Left lobe of liver (tissue), 2 donors: ENCODE data around the gene TSHZ2. TPM values are rescaled to one million over a fixed set of nuclear protein-coding genes. Genes with fewer than 3 reads are reported as not detected.
"Not testable (repeated sequence)": the region's sequence is repeated elsewhere in the genome, so short reads cannot be mapped to it uniquely, and the experiment has no call there.

Experiments
- ATAC-seq: fragments of 200-7000 bp; cut with Tn5 transposase; one replicate; pipeline ENCODE4 v1.9.1; 2020; ENCODE audit warnings: mild to moderate bottlenecking, moderate library complexity
- DNase-seq: peaks from one replicate; pipeline ENCODE4 v3.0.0-alpha.2; 2020; ENCODE audit warnings: low spot score
- total RNA-seq: library from RNA; stranded (reverse); gene quantifications from one replicate; pipeline ENCODE4 v1.2.1, GENCODE V29; 2021
- donor health status: DM: no; HTN: no; CAD: no; lungs with moderate emphysema.
- donor health status: DM: no; HTN: yes; CAD: no.

TSHZ2 gene
- total RNA-seq, 1 donor from 2014 or later, result 19.0 TPM

DNA sequence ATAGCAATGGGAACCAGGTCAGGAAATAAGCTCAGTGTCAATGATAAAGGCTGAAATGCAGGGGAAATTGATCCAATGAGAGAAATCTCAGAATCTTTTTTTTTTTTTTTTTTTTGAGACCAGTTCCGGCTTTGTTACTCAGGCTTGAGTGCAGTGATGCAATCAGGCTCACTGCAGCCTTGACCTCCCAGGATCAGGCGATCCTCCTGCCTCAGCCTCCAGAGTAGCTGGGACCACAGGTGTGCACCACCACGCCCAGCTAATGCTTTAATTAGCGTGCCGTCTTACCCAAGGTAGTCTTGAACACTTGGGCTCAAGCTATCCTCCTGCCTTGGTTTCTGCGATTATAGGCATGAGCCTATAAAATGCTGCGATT, 325.0 kb downstream of the TSHZ2 start:
- DNase-seq (no peak), ATAC-seq (no peak)

DNA sequence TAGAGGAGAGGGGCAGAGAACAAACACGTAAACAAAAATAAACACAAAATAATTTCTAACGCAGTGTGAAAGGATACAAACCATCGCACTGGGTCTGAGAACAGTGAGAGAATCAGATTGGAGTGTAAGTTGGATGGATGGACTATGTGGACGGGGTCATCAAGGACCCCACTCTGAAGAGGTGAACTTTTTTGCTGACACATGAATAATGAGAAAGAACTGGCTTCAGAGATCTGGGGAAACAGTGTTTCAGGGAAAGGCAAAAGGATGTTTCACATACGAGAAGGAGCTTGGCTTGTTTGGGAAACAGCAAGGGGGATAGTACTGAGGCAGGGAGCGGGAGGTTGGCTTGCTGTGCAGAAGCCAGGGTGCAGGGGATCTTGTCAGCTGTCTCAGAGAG, 326.1 kb downstream of the TSHZ2 start:
- no peak for DNase-seq
- no peak for ATAC-seq

DNA sequence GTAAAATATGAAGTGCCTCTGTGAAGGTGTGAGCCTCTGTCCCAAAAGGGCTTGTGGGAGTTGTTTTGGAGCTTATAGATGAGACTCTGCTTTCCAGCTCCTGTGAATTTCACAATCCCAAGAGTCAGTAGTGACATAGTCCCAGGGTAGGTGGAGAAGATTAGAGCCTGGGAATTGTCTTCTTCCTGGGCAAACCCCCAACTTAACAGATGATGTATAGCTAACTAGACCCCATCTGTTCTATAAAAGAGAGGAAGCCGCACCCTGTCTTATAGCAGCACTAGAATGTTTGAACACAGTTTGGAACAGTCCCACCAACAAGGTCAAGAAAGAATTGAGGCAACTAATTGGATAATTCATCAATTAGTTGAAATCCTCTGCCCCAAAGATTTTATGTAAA, 326.8 kb downstream of the TSHZ2 start:
- ATAC-seq (no peak), DNase-seq (no peak)

DNA sequence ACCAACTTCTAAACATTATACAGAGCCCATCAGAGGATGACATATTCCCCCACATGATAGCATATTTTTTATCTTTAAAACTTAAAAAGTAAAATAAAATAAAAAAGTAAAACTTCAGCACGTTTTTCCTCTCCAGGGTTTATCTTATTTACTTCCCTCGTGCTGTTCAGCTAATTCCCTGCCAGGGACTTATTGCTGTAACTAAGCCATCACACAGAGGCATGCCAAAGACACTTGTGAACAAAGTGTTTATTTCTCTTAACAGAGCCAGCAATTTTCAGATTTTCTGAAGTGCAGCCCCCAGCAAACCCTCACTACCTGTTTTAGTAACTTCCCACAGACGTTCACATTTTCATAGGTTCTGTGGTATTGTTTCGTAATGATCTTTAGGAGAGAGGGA, 327.7 kb downstream of the TSHZ2 start:
- ATAC-seq, result no peak
- no peak for DNase-seq

DNA sequence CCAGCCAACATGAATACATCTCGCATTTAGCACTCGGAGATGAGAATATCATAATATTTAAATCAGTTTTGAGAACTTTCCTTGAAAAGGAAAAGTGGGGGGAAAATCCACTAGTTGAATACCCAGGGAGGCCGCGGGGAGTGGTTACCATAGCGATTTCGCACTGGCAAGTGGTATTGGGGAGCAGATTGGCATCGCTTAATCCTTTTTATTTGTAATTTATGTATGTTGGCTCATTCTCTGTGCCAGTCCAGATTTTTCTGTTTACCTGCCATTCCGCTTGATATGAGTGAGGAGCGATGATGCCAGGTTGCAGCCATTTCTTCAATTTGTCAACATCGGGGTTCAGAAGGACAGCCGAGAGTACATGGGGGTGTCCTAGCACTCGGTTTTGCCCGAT, 329.7 kb downstream of the TSHZ2 start:
- DNase-seq, result no peak
- ATAC-seq, result no peak

DNA sequence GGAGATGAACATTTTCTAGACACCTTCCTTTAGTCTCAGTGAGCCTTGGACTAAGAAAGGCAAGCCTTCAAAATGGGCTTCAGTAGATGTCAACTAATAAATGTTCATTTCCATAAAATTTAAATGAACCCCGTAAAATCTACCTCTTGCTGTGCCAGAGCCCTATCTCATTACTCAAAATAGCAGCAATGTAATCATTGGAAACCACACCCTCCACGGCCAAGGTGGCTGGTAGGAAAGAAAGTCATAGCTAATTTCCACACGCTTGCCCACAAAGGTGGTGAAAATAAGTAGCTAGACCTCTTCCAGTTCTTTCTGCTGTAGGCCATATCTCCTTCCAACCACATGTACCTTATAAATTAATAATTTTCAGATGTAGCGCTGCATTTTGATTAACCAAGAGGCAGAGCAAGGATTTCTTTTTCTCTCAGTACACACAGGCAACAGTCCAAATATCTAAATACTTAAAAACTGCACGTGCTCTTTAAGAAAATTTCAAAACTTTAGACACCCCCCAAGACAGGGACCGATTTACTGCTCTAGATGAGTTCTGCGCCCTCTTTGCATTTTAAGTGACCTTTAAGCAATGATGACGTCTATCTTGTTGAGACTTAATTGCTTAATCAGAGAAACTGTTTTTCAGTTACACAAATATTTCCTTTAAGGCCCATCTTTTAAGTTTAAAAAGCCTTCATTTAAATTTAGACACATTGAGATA, 330.7 kb downstream of the TSHZ2 start:
- DNase-seq, result no peak
- ATAC-seq, result no peak

DNA sequence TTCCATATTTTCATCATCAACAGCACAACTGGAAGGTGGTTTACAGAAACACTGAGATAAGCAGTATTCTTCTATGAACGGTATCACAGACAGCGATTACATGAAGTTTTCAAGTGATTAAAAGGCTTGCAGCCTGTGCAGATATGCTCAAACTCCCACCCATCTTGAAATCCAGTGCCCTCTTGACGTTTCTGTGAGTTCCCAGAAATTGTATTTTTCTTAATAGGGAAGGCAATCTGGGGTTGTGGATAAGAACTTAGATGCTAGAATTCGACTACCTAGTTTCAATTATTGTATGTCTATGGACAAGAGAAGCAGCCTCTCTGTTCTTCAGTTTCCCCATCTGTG, 331.2 kb downstream of the TSHZ2 start:
- ATAC-seq (no peak), DNase-seq (no peak)

DNA sequence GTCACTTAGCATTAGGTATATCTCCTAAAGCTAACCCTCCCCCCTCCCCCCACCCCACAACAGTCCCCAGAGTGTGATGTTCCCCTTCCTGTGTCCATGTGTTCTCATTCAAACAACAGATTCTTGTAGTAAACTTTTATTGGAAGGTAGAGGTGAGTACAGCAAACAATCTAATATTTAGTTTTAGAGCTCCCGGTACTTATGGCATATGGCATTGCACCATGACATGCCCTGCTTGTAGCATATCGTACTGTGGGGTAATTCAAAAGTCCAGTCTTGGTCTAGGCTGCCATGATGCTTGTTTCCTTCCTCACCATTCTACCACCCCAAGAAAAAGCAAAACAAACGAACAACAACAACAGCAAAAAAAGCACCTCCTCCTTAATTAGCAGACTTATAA, 332.0 kb downstream of the TSHZ2 start:
- DNase-seq (no peak), ATAC-seq (no peak)

DNA sequence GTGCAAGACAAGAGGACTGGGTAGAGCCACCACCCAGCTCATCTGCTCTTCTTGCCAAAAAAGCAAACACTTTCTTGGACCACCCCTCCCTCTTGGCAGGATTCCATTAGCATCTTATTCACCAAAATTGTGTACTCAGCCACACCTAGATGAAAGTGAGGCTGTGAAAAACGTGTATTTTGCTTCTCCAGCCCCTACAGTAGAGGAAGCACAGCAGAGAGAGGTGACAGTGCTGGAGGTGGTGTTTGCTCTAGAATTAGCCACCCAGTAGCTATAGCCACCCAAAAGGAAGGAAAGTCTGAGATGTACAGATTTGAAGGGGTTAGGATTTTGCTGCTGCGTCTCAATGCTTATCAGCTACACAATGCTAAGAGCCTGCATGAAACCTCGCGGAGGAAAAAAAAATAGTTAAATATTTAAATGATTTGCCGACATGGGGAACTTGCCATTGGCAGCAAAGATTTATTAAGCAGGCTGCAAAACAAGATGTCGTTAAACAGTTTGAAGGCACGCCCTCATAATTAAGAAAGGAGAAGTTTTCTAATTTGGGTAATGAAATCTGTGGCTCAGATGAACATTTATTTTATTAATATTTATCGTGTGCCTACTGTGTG, 334.1 kb downstream of the TSHZ2 start:
- ATAC-seq, result no peak
- no peak for DNase-seq

DNA sequence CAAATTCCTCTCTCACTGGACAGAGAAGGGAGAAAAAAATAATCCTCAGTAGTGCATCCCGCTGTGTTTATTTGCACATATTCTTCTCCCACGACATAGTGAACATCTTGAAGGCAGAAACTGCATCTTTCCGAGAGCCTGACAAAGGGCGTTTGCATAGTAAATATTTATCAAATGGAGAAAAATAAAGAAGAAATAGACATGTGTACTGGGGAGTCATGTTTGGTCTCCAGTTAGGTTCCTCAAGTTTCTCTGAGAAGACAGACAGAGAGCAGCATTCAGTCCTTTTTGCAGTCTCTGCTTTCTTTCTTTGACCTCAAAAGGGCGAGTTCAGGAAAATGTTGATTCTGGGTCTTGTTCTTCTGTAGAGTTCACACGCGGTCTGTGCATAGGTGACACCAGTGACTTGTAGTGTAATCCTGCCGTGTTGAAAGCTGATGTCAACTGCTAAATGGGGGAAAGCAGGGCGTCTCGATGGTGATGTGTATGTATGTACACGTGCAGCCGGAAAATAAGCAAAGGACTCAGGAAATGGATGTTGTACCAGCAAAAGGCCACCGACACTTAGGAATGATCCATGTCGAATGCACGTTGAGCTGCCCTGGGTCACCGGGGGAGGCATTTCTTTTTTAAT, 335.9 kb downstream of the TSHZ2 start:
- DNase-seq (no peak), ATAC-seq (no peak)

DNA sequence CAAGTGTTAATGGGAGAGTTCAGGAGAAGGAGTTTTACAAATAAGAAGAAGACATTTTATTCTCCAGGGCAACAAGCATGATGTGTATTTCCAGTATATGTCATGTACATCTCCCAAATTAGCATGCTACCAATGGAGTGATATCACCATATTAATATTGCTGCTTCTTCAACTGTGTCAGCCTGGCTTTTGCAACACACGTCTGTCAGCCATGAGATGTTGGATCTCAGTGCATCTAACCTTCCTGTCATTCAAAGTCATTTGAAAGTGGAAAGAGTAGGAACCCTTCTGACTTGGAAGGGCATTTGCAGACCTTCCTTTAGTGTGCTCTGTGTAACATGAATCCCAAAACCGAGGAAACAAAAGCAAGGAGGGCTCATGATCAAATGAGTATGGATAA, 337.4 kb downstream of the TSHZ2 start:
- DNase-seq (no peak), ATAC-seq (no peak)

DNA sequence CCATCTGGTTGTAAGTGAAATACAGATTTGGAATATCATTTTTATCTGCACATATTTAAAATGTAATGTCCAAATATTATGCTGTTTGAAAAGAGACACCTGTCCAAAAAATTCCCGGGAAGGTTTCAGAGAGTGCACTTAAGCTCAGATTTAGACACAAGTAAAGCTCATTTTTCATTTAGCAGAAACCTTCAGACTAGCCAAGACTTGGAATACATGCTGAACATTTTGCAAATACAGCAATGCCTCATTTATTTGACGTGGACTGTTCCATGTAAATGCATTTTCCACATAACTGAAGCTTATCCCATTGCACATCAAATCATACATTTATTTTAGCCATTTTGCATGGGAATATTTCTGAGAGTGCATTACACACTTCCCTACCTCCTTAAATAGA, 340.8 kb downstream of the TSHZ2 start:
- DNase-seq (no peak), ATAC-seq (no peak)

DNA sequence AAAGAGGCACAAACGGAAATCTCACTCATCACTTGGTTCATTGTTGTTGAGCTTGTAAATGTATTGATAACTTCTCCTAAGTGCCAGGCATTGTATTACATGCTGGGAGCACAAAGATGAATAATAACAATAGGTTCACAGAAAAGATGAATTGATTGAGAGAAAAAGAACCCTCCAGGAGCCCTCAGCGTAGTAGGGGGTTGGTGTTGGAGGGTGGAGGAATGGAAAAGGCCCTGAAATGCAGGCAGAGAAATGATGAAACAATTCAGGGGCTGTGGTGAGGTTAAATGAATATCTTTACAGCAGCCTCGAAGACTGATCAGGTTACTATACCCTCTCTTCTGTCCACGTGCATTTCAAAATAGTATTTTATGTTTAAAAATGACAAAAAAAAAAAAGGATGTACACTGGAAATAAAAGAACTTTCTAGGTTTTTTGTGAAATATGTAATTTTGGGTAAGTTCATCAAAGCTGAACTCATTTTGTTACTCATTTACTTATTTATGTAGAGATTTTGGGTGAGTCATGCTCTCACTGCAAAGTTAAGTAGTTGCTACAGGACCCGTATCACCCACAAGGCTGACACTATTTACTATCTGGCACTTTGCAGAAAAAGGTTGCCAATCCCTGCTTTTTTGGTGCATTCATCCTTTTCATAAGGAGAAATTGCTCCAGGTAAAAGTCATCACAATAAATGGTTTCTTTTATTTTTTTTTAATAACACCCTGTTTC, 344.2 kb downstream of the TSHZ2 start:
- ATAC-seq (no peak), DNase-seq (no peak)

DNA sequence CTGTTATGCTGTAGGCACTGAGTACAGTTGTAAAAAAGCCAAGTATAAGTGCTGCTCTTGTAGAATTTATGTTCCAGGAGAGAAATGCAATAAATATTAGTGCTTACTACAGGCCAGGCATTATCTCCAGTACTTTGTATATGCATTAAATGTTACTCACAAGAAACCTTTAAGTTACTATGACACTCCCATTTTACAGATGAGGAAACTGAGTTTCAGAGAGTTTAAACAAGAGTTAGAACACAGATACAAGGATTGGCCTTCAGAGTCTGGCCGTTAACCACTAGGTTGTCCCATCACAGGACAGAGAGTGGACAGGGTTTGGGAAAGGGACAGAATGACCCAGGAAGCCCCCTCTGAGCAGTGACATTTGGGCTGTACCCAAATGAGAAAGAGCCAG, 347.0 kb downstream of the TSHZ2 start:
- no peak for ATAC-seq

DNA sequence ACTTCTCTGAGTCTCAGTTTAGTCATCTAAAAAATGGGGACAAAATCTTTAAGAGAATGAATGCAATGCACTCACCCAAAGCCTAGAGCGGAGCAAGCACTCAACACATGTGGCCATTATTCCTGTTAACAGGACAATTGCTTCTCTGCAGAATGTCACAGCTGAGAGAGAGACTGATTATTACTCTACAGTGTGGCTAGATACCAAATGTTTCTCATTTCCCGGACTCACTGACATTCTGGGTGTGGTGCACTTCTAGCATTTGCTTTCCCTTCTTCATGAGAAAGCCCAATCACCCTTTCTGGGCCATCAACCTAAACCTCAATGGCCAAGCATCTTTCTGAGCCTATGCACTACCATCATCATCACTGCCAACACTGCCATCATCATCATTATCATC, 347.6 kb downstream of the TSHZ2 start:
- DNase-seq (no peak), ATAC-seq (no peak)

More for the DNA sequence above, 347.0 kb downstream of the TSHZ2 start:
- DNase-seq, result no peak

DNA sequence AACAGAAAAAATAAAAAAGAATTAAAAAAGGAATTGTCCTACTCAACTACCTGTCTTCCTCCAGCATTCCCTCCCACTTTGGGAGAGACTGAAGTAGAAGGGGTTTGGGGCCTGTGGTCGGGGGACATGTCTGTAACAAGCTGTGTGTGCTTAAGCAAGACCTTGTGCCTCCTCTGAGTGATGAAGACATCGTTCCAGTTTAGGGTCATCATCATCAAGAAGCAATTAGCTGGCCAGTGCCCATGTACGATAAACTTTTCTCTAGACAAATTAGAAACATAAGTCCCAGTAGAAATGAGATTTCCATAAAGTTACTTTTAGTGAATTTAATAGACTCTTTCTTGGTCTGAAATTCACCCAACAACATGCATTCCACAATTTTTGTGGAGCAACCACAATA, 348.5 kb downstream of the TSHZ2 start:
- ATAC-seq (no peak), DNase-seq (no peak)

DNA sequence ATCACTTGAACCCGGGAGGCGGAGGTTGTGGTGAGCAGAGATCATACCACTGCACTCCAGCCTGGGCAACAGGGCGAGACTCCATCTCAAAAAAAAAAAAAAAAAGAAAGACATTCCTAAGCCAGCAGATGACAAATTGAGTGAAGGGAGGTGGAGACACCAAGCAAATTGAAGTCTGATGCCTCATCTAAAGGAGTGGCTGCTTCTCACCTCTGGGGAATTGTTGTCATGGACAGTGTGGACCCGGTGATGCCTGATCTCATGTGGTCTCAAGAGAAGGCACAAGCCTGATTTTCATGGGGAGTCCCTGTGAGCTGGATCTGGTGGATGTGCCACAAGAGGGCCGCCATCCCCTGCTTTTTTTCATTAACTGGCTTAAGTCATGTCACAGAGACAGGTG, 349.4 kb downstream of the TSHZ2 start:
- ATAC-seq (no peak), DNase-seq (no peak)

DNA sequence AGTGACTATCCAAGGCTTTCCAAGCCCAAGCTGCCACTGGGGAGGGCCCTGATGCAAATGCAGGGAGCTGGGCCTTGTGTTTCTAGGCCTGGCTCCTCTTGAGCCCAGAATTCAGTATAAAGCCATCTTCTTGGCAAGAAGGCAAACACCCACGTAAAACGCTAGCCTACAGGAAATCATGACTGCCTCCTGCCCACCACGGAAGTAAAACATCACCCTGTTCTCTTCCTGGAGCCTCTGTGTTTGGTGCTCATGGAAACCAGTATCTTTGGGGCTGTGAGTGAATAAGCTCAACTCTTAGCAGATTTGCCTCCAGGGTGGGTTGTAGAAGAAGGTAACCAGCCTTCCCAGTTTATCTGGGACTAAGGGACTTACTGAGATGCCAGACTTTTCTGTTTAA, 350.5 kb downstream of the TSHZ2 start:
- no peak for DNase-seq
- ATAC-seq, result no peak

DNA sequence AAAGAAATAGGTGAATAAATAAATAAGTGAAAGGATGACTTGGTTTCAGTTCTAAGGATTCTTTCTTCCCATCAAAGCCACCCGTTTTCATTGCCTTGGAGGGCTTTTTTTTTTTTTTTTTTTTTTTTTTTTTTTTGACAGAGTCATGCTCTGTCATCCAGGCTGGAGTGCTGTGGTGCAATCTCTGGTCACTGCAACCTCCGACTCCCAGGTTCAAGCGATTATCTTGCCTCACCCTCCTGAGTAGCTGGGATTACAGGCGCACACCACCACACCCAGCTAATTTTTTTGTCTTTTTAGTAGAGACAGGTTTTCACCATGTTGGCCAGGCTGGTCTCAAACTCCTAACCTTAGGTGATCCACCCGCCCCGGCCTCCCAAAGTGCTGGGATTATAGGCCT, 351.3 kb downstream of the TSHZ2 start:
- not testable (repeated sequence) for ATAC-seq, DNase-seq

DNA sequence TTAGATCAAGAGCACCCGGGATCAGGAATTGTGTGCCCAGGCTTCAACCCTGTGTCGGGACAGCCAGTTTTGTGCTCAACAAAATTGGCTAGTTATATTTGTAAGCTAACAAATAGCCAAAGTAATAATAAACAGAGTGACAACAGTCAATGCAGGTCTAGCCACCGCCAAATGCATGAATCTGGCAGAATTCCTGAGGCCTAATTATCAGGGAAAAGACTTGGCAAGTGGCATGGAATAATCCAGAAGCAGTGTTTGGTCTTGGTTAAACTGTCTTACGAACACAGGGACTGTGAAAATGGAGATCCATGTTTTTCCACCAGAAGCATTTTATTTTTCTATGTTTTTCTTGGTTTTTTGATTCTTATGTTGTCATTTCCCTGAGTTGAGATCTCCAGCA, 352.7 kb downstream of the TSHZ2 start:
- DNase-seq (no peak), ATAC-seq (no peak)

DNA sequence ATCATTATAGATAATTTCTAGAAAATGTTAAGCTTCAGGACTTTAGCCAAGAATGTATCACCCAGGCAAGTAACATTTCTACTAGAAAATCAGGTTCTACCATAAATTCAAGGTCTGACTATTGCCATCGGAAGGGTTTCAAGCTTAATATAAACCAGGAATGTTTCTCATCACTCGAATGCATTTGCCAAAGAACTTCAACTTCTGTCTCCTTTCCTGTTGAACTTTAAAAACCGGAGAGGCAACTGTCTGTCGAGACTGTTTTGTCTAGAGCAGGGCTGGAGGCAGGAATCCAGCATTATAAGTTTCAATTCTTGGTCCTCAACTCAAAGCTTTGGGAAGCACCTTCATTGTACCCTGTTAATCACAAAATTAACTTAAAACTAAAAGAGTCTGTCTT, 356.8 kb downstream of the TSHZ2 start:
- DNase-seq (no peak), ATAC-seq (no peak)

DNA sequence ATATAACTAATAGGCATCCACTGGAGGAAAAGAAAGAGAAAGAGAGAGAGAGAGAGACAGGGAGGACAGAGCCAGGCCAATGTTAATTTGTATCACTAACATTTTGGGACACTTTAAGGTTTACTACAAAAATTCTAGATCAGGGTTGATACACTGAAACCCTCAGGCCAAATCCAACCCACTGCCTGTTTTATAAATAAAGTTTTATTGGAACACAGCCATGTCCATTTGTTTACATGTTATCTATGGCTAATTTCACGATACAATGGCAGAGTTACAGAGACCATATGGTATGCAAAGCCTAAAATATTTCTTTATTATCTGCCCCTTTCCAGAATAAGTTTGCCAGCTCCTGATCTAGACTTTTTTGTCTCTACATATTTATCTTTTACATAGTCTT, 357.6 kb downstream of the TSHZ2 start:
- no peak for DNase-seq
- no peak for ATAC-seq
